Mucosa of descending colon (tissue), 3 donors: Measurements from ENCODE around the gene SPRED1. TPM values are rescaled to one million over a fixed set of nuclear protein-coding genes. Genes with fewer than 3 reads are reported as not detected.
A peak's percentile ranks its signal among the peaks of the same experiment; 100 is the strongest.

ENCODE experiments used
- ATAC-seq: fragments of 200-7000 bp; cut with Tn5 transposase; one replicate; pipeline ENCODE4 v1.9.1; 2020; ENCODE audit warnings: mild to moderate bottlenecking, moderate library complexity
- DNase-seq, 3 donors: peaks; one replicate each; pipeline ENCODE4 v3.0.0-alpha.2; 2020
- H3K36me3 ChIP-seq: fragments of 200-600 bp; one replicate; pipeline ENCODE4 v1.8.0; 2021; ENCODE audit warnings: low read depth, mild to moderate bottlenecking
- H3K4me1 ChIP-seq: fragments of 200-600 bp; one replicate; pipeline ENCODE4 v1.8.0; 2021; ENCODE audit warnings: low read depth, mild to moderate bottlenecking
- H3K4me3 ChIP-seq: fragments of 200-600 bp; one replicate; pipeline ENCODE4 v1.8.0; 2021; ENCODE audit warnings: mild to moderate bottlenecking
- H3K9me3 ChIP-seq: fragments of 200-600 bp; one replicate; pipeline ENCODE4 v1.8.0; 2021; ENCODE audit warnings: mild to moderate bottlenecking
- intact Hi-C, 2 donors: fragments of 100-400 bp; cut with DNase I in 1 of 2; cut with micrococcal nuclease in 1 of 2; formaldehyde crosslinking; loops; one replicate each; pipeline versions ENCODE4 v1.11.0 to v1.11.1; 2022; cut with DNase I, micrococcal nuclease
- total RNA-seq, 3 donors: library from RNA; stranded (reverse); fragmentation: NEBNext Ultra II Directional in 2 of 3; extraction: Animal tissue kit (Norgen Biotek cat#: 25700) in 2 of 3; gene quantifications; one replicate each; pipeline versions ENCODE4 v1.2.1 to v1.2.4, GENCODE V29; 2021 to 2023
- TF ChIP-seq, protein P1 (sequence below): fragments of 200-600 bp; IDR thresholded peaks from one replicate; pipeline ENCODE4 v1.8.0; 2022; ENCODE audit warnings: antibody characterized with exemption, mild to moderate bottlenecking
- donor health status: DM: no; HTN: no; CAD: no; lungs with moderate emphysema.
- donor health status: DM: no; HTN: no; CAD: no.
- donor health status: DM: no; HTN: yes; CAD: no.

The SPRED1 gene
- total RNA-seq, 3 donors from 2014 or later = 19.6 to 25.5 (median 23.1) TPM

DNA sequence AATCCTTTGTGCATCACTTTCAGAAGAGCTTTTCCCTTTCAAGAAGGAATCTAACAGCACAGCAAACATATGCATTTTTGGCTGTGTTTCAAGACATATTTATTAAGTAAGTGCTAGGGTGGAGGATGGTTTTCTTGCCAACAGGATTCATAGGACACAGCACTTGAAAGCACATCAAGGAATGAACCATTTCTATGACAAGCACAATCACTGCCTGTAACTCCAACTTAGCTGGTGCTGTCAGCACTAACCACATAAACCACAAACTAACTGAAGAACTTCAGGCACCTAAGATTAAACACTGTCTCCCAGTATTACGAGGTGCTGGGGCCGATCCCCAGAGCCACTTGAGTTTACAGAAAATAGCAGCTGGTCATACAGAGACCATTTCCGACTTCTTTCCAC is 35.4 kb upstream of the SPRED1 start:
- TF ChIP-seq, protein P1, sequence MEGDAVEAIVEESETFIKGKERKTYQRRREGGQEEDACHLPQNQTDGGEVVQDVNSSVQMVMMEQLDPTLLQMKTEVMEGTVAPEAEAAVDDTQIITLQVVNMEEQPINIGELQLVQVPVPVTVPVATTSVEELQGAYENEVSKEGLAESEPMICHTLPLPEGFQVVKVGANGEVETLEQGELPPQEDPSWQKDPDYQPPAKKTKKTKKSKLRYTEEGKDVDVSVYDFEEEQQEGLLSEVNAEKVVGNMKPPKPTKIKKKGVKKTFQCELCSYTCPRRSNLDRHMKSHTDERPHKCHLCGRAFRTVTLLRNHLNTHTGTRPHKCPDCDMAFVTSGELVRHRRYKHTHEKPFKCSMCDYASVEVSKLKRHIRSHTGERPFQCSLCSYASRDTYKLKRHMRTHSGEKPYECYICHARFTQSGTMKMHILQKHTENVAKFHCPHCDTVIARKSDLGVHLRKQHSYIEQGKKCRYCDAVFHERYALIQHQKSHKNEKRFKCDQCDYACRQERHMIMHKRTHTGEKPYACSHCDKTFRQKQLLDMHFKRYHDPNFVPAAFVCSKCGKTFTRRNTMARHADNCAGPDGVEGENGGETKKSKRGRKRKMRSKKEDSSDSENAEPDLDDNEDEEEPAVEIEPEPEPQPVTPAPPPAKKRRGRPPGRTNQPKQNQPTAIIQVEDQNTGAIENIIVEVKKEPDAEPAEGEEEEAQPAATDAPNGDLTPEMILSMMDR = no peak
- H3K36me3 ChIP-seq = no peaks in the 10 kb centered on the region
- no peak for ATAC-seq
- peaks cover 12% of the 10 kb centered on the region for H3K4me1 ChIP-seq
- no peak for DNase-seq
- H3K4me3 ChIP-seq = no peak overlapping the region
- H3K9me3 ChIP-seq = no peaks in the 10 kb centered on the region
- intact Hi-C loops = no loop called here

DNA sequence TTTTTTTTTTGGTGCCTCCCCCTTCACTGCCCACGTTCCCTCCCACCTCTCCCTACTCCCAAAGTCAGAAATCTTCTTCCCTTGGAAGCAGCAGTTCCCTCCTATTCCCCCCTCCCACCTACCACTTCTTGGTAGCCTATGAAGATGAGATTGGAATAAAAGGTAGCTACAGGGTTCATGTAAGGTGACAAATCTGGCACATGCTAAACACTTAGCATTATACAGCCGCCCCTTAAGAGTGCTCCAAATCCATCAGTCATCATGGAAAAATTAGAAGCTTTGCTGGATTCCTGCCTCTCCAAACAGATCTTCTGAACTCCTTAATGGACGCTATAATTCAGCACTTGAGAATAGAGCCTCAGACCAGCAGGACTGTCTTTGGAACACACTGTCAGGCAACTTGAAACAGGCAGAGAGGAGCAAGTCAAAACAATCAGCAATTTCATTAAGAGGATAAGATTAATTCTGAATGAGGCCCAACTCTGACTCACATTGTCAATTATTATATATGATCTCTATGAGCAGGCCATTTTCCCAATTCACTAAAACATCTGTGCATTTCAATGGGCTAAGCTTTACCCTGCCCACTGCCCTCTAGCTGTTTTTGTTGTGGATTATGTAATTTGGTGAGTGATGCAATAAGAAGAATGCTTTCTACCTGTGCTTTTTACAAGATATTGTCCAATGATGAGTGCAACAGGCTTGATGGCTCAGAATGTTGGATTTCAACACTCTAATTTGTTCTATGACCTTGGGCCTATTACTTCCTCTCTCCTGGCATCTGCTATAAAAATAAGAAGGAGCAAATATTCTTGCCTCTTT is 34.6 kb upstream of the SPRED1 start:
- intact Hi-C loops = no loop called here
- no peaks in the 10 kb centered on the region for H3K9me3 ChIP-seq
- TF ChIP-seq, protein P1 = no peak
- H3K4me1 ChIP-seq = peaks cover 4% of the 10 kb centered on the region
- no peaks in the 10 kb centered on the region for H3K36me3 ChIP-seq
- H3K4me3 ChIP-seq = no peak overlapping the region
- ATAC-seq = peak; percentile 41
- DNase-seq = no peak

DNA sequence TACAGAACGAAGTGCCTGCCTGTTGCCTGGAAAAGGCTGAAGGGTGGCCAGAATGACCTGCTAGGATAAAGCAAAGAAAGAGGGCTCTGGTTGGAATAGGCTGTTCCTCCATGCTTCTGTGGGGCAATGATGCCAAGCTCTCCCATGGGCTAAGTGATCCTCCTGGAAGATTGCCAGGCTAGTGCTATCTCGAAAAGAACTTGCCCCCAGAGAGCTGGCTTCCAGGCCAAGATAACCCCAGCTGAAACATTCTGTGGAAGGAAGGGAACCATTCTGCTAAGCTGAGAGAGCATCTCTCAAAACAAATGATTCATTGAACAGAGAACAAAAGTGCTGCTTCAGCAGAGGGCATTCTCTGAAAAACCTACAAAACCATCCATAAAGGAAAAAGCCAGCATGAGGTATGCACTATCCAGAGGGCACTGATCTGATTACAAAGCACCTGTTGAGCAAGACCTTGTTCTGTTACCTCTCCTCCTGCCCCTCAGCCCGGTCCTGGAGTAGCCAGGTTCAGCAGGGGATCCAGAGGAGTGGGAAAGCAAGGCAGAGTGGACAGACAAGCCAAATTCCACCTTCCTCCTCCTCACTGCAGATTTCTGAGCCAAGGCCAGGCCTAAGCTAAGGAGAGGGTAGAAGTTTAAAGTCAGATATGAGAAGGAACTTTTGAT is 31.9 kb upstream of the SPRED1 start:
- intact Hi-C loops = no loop called here
- DNase-seq (no peak), ATAC-seq (no peak)
- H3K9me3 ChIP-seq = no peaks in the 10 kb centered on the region
- TF ChIP-seq, protein P1 = no peak
- no peak overlapping the region for H3K4me3 ChIP-seq
- H3K36me3 ChIP-seq = no peaks in the 10 kb centered on the region
- no peaks in the 10 kb centered on the region for H3K4me1 ChIP-seq

DNA sequence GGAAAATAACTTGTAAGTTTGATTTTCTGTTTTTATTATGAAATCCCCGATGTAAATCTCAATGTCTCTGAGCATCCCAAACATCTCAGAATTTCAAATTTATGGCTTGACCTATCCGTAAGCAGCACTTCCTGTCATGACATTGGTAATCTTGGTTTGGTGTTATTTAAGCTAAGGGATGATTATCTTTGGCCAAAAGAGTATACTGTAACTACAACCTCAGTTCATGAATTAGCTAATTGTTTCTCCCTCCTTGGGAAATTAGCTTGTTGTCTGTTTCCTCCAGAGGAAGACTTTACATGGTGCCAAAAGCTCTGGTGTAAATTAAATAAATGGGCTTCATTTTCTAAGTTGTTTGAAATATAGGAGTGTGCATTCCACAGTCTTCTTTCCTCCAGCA is 28.1 kb upstream of the SPRED1 start:
- Histone ChIP-seq H3K4me1 (peaks cover 13% of the 10 kb centered on the region), H3K9me3 (no peaks in the 10 kb centered on the region), H3K36me3 (peaks cover 3% of the 10 kb centered on the region), H3K4me3 (no peak overlapping the region)
- intact Hi-C loops = no loop called here
- ATAC-seq (no peak), DNase-seq (no peak)
- TF ChIP-seq, protein P1 = no peak

DNA sequence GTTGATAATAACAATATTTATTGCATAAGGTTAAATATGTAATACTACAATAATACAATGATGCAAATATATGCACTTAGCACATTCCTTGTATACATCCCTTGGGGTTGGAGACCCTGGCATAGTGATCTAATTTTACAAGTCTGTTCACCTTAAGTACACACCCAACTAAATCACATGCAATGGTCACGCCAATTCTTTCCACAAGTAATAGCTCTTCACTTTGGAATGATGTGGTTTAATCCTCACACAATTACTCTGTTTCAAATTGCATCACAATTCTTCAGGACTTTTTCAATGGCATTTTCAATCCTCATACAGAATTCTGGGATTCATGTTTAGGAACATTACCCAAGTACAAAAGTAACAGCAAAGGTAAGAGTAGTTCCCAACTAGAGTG is 27.3 kb upstream of the SPRED1 start:
- peaks cover 13% of the 10 kb centered on the region for H3K4me1 ChIP-seq
- no peaks in the 10 kb centered on the region for H3K9me3 ChIP-seq
- peaks cover 3% of the 10 kb centered on the region for H3K36me3 ChIP-seq
- TF ChIP-seq, protein P1 = no peak
- no peak for DNase-seq
- no peak overlapping the region for H3K4me3 ChIP-seq
- intact Hi-C loops = no loop called here
- no peak for ATAC-seq
